ENCODE results near the gene PM20D1. TPM values are rescaled to one million over a fixed set of nuclear protein-coding genes. Genes with fewer than 3 reads are reported as not detected.

The PM20D1 gene
- total and polyA plus RNA-seq, 10 of the 15 experiments (the other 5 are each of a cell fraction or from before 2014, with no cell fraction given), result not detected

- CTCF ChIA-PET, result interaction anchor here (0.9 to 3.6 kb wide), 8 partner anchors 11 to 150 kb away, joined by 3 to 17 read pairs (median 4); no protein-coding TSS in a partner anchor
- H3K4me1 ChIP-seq (ENCODE audit: control insufficient read depth, insufficient read depth, low read length), result no peaks in the 10 kb centered on the region; the same call in 1 of the 2 replicates
- H3K79me2 ChIP-seq (ENCODE audit: control insufficient read depth, insufficient read depth, low read length), result no peaks in the 10 kb centered on the region
- in situ Hi-C loops (cut with MboI), result no loop called here
- POLR2A ChIA-PET, result interaction anchor here (1.7 kb wide), 1 partner anchor 15 kb away, joined by 7 read pairs; no protein-coding TSS in a partner anchor
- no peak overlapping the region for H3K4me2 ChIP-seq (ENCODE audit: control insufficient read depth, insufficient read depth)
- WGBS (ENCODE audit: insufficient coverage, insufficient replicate concordance, low lambda C conversion rate, missing lambda C conversion rate), result 30% methylated on average over 3 of the region's 3 CpGs
- H3K36me3 ChIP-seq (ENCODE audit: control insufficient read depth in 2 of 2, insufficient read depth in 2 of 2, low read length in 1 of 2), result no peaks in the 10 kb centered on the region
- no peak overlapping the region for H3K27ac ChIP-seq (ENCODE audit: control insufficient read depth, insufficient read depth)
- intact Hi-C loops (cut with micrococcal nuclease; ENCODE audit: unreplicated experiment), result no loop called here
- no peaks in the 10 kb centered on the region for H4K20me1 ChIP-seq (ENCODE audit: control insufficient read depth, insufficient read depth)
- peaks cover 6% of the 10 kb centered on the region; the same call in 2 of the 3 replicates for H3K9me3 ChIP-seq (replicated peaks; ENCODE audit: control insufficient read depth, insufficient read depth, low read length)
- RAD21 ChIA-PET (ENCODE audit: unreplicated experiment), result interaction anchor here (1.0 to 1.2 kb wide), 2 partner anchors 90 to 168 kb away, joined by 3 to 4 read pairs; no protein-coding TSS in a partner anchor
- no TSS peak for BruUV-seq (replicated peaks)
- ATAC-seq (no peak), DNase-seq (ENCODE audit: low read depth, low spot score) (no peak), FAIRE-seq (no peak)
- H2AFZ ChIP-seq (ENCODE audit: control insufficient read depth, low read depth, low read length), result no peak overlapping the region
- SMC1A ChIA-PET (ENCODE audit: uncharacterized antibody, unreplicated experiment), result interaction anchor here (0.7 to 1.3 kb wide), 4 partner anchors 11 to 114 kb away, joined by 3 to 5 read pairs (median 4); no protein-coding TSS in a partner anchor
- TF ChIP-seq MXI1 (IDR thresholded peaks at IDR 0.05; ENCODE audit: low read depth, low read length), result no peak
- TF ChIP-seq, protein P1, sequence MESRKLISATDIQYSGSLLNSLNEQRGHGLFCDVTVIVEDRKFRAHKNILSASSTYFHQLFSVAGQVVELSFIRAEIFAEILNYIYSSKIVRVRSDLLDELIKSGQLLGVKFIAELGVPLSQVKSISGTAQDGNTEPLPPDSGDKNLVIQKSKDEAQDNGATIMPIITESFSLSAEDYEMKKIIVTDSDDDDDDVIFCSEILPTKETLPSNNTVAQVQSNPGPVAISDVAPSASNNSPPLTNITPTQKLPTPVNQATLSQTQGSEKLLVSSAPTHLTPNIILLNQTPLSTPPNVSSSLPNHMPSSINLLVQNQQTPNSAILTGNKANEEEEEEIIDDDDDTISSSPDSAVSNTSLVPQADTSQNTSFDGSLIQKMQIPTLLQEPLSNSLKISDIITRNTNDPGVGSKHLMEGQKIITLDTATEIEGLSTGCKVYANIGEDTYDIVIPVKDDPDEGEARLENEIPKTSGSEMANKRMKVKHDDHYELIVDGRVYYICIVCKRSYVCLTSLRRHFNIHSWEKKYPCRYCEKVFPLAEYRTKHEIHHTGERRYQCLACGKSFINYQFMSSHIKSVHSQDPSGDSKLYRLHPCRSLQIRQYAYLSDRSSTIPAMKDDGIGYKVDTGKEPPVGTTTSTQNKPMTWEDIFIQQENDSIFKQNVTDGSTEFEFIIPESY (IDR thresholded peaks at IDR 0.05), result no peak
- no peak overlapping the region for H3K9ac ChIP-seq (ENCODE audit: control insufficient read depth, insufficient read depth, low read length)
- peaks cover 0 to 3% of the 10 kb centered on the region in 2 experiments; a peak in 3 of 4 replicates for H3K27me3 ChIP-seq (replicated peaks in 1 of 2; ENCODE audit: control insufficient read depth in 2 of 2, insufficient read depth in 2 of 2, low read length in 1 of 2)
- H3K4me3 ChIP-seq, result no peak overlapping the region
Observed at GRCh38 chr1:205826995-205827394, 22.9 kb downstream of the PM20D1 start.
